ENCODE measurements around the gene RAD54L2.
"Not testable (repeated sequence)": the region's sequence is repeated elsewhere in the genome, so short reads cannot be mapped to it uniquely, and the experiment has no call there.

DNA sequence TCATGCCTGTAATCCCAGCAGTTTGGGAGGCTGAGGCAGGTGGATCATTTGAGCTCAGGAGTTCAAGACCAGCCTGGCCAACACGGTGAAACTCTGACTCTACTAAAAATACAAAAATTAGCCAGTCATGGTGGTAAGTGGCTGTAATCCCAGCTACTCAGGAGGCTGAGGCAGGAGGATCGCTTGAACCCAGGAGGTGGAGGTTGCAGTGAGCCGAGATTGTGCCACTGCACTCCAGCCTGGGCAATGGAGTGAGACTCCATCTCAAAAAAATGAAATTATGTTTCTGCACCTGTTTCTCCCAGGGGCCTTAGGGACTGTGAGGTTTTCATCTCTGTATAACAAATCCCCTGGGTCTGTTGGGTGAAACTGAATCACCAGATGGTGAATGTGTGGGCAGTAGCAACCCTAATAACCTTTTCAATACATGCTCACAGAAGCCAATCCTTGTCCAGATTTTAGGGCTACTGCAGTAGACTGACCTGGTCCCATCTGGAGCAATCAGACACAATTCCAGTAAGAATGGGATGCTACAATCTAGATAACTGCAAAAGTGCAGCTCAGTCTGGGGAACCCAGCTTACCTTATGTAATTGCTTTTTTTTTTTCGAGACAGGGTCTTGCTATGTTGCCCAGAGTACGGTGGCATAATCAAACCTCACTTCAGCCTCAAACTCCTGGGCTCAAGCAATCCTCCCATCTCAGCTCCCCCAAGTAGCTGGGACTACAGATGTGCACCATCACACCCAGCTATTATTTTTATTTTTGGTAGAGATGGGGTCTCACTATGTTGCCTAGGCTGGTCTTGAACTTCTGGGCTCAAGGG, 17.4 kb upstream of the RAD54L2 start:
- TF ChIP-seq POLR2A (IDR thresholded peaks at IDR 0.05; ENCODE audit: low read depth, low read length); FOS (IDR thresholded peaks at IDR 0.05; ENCODE audit: borderline replicate concordance, insufficient read depth, low read length); POLR2AphosphoS5 (IDR thresholded peaks at IDR 0.05; ENCODE audit: insufficient read depth, low read depth, low read length): not testable (repeated sequence)
- TF ChIP-seq, protein P1, sequence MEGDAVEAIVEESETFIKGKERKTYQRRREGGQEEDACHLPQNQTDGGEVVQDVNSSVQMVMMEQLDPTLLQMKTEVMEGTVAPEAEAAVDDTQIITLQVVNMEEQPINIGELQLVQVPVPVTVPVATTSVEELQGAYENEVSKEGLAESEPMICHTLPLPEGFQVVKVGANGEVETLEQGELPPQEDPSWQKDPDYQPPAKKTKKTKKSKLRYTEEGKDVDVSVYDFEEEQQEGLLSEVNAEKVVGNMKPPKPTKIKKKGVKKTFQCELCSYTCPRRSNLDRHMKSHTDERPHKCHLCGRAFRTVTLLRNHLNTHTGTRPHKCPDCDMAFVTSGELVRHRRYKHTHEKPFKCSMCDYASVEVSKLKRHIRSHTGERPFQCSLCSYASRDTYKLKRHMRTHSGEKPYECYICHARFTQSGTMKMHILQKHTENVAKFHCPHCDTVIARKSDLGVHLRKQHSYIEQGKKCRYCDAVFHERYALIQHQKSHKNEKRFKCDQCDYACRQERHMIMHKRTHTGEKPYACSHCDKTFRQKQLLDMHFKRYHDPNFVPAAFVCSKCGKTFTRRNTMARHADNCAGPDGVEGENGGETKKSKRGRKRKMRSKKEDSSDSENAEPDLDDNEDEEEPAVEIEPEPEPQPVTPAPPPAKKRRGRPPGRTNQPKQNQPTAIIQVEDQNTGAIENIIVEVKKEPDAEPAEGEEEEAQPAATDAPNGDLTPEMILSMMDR (IDR thresholded peaks at IDR 0.05; ENCODE audit: extremely low read depth in 1 of 2, insufficient read depth in 1 of 2, low read depth in 1 of 2, low read length in 2 of 2), result not testable (repeated sequence)
